Stimulated activated CD4-positive, alpha-beta T cell treated with anti-CD3 and anti-CD28 coated beads, Interleukin-2, amount 100 ng/mL, for 24 hours (primary cell): ENCODE measurements around the gene TGFBR1.
"Not testable (repeated sequence)": the region's sequence is repeated elsewhere in the genome, so short reads cannot be mapped to it uniquely, and the experiment has no call there.

Source experiments
- DNase-seq, 2 donors: peaks; one replicate each; pipeline ENCODE4 v3.0.0-alpha.2; 2020

TGFBR1 gene

DNA sequence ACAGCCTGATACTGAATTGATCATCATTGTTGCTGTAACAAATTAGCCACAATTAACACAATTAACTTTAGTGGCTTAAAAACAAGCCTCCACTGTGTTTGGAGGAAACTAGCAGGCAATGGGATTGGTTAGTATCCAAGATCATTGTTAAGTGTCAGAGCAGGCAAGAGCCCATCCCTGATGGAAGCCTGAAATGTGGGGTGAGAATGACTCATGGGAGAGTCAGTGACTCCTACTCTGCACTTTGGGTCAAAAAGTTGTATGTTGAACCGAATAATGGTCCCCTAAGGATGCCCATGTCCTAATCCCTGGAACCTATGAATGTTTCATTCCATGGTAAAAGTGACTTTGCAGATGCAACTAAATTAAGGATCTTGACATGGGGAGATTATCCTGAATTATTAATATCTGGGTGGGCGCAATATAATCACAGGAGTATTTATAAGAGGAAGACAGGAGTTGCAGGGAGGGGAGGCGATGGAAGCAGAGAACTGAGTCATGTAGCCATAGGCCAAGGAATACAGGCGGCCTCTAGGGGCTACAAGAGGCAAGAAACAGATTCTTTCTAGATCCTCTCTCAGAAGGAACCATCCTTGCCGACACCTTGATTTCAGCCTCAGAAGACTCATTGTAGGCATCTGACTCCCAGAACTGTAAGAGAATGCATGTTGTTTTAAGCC lies 88.0 kb downstream of the TGFBR1 start:
- DNase-seq, result no peak

DNA sequence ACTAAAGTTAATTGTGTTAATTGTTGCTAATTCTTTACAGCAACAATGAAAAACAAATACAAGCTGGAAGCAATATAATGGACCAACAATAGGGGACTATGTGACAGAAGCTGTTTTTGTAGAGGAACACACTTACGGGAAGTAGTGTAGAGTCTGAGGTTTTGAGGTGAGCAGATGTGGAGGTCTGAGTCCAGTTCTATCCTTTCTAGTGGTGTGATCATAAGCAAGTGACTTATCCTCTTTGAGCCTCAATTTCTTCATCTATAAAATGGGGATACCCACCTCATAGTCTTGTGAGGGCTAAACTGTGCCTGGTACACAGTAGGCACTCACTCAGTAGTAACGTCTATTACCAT lies 88.5 kb downstream of the TGFBR1 start:
- DNase-seq, result no peak

DNA sequence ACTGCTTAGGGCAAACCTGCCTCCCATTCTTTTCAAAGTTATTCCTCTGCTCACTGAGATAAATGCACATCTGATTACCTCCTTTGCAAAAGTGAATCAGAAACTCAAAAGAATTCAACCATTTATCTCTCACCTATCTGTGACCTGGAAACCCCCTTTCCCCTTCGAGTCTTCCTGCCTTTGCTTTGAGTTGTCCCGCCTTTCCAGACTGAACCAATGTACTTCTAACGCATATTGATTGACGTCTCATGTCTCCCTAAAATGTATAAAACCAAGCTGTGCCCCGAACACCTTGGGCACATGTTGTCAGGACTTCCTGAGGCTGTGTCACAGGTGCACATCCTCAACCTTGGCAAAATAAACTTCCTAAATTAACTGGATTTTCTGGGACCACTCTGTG lies 91.6 kb downstream of the TGFBR1 start:
- not testable (repeated sequence) for DNase-seq

DNA sequence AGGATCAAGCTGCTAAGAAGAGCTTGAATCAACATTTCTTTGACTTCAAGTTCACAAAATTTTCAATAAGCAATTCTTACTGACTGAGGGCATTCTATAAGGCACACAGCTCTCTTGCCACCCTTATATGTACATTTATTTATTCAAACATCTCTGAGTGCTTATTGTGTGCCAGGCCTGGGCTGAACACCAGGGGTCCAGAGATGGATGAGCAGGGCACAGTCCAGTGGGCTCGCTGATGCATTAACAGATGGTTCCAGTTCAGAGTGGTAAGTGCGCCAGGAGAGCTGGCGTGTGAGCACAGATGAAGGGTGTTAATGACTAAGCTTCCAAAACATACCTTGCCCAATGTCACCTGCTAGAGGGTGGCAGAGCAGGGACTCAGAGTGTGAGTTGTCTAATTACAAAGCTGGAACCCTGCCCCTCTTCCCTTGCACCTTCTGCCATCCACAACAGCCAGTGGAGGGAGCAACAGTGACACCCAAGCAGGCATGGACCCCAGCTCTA lies 92.3 kb downstream of the TGFBR1 start:
- no peak for DNase-seq

DNA sequence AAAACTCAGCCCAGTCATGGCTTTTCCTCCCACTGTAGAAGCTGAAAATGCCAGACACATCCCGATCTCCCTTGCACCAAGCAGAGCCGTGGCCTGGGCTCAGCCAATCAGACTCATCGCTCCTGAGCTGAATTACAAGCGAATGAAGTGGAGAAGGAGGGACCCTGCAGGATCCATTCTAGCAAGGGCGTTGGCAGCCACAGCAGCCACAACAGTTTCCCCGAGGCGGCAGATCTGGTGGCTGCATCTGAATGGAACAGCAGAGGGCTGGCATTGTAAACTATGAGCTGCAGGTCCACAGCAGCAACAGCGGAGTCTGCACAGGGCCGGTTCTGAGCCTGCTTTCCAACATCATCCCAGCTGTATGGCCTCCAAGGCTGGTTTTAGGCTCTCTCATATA lies 93.1 kb downstream of the TGFBR1 start:
- no peak for DNase-seq

DNA sequence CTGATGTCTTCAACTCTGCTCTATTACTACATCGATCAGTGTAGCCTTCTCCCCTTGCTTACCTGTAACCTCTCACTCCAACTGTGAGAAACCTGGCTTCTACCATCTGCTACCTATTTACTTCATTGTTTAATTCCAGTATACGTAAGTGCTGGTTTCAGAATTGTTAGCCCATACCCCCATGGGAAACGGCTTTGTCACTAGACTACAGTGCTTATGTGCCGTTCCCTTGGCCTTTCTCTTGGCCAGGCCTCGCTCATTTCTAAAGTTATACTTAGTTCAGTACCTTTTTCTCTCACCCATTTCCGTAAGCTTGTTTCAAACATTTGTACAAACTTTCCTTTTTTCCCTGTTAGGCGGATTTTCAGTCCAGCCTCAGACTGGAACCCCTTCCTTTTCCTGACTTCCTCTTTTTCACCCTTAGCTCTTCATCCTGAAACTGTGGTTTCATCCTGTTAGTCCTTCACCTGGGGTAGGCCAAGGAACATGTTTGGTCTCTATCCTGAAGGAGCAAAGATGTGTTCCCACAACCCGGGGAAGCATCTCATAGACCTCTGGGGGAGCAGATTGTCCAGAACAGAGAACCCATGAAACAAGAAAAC lies 95.1 kb downstream of the TGFBR1 start:
- no peak for DNase-seq

DNA sequence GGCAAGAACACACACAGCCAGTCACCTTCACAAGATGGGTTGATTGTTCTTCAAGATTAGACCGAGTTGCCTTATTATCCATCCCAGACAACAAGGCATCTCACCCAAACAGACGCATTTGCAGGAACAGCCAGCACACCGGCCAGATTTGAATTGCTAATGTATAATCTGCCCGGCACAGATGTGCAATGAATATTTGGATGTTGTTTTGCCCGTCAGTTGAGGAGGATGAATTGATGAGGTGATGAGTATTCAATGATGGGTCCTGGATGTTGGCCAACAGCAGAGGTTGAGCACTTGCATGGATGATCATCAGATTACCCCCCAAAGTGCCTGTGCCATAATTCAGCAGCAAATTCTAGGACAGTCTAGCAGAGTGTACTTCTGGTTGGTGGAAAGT lies 96.7 kb downstream of the TGFBR1 start:
- no peak for DNase-seq
